ENCODE measurements around the gene THRA. TPM values are rescaled to one million over a fixed set of nuclear protein-coding genes. Genes with fewer than 3 reads are reported as not detected.
A peak's percentile ranks its signal among the peaks of the same experiment; 100 is the strongest.

THRA gene
- total RNA-seq, 4 donors from 2014 or later: 34.0 to 52.9 (median 44.8) TPM

GRCh38 chr17:40101367-40102210, 38.8 kb downstream of the THRA start:
- H3K9me3 ChIP-seq: no peaks in the 10 kb centered on the region
- 71 to 76% methylated on average over 16 of the region's 16 CpGs for WGBS, 2 donors
- H3K27ac ChIP-seq: peak overlapping the region; percentile 88 to 99 (median 99)
- TF ChIP-seq POLR2A (IDR thresholded peaks at IDR 0.05) (no peak), CTCF (IDR thresholded peaks at IDR 0.05) (no peak)
- peaks cover 41 to 75% of the 10 kb centered on the region in 2 donors for H3K4me1 ChIP-seq
- peak overlapping the region in 1 of 3 donors; percentile 67 for H3K4me3 ChIP-seq (replicated peaks in 1 of 3)
- DNase-seq: no peak
- no peaks in the 10 kb centered on the region for H3K27me3 ChIP-seq
- intact Hi-C loops (cut with DNase I): no loop called here
- peaks cover 4 to 5% of the 10 kb centered on the region in 2 donors for H3K36me3 ChIP-seq

GRCh38 chr17:40103071-40103661, 40.4 kb downstream of the THRA start:
- Histone ChIP-seq H3K27me3 (no peaks in the 10 kb centered on the region), H3K4me3 (replicated peaks in 1 of 3) (no peak overlapping the region), H3K27ac (peak overlapping the region; percentile 17 to 71 (median 49)), H3K4me1 (peaks cover 35 to 75% of the 10 kb centered on the region in 2 donors), H3K9me3 (no peaks in the 10 kb centered on the region), H3K36me3 (no peaks in the 10 kb centered on the region)
- 64 to 80% methylated on average over 3 of the region's 3 CpGs for WGBS, 2 donors
- DNase-seq: no peak
- intact Hi-C loops (cut with DNase I): no loop called here
- TF ChIP-seq CTCF (IDR thresholded peaks at IDR 0.05) (no peak), POLR2A (IDR thresholded peaks at IDR 0.05) (no peak)

- WGBS, 2 donors: 52 to 76% methylated on average over 2 of the region's 2 CpGs
- TF ChIP-seq CTCF (IDR thresholded peaks at IDR 0.05): no peak
- no peak for TF ChIP-seq POLR2A (IDR thresholded peaks at IDR 0.05)
- Histone ChIP-seq H3K36me3 (no peaks in the 10 kb centered on the region), H3K9me3 (no peaks in the 10 kb centered on the region), H3K4me3 (replicated peaks in 1 of 3) (no peak overlapping the region), H3K27ac (peak overlapping the region; percentile 17 to 71 (median 49)), H3K4me1 (peaks cover 35 to 75% of the 10 kb centered on the region in 2 donors), H3K27me3 (no peaks in the 10 kb centered on the region)
- intact Hi-C loops (cut with DNase I): no loop called here
- DNase-seq: no peak
These were observed 40.9 kb downstream of the THRA start for GRCh38 chr17:40103688-40104087.

GRCh38 chr17:40104594-40105486, 42.1 kb downstream of the THRA start:
- WGBS, 2 donors: 73 to 83% methylated on average over 3 of the region's 3 CpGs
- intact Hi-C loops (cut with DNase I): no loop called here
- Histone ChIP-seq H3K27ac (peak overlapping the region in 1 of 3 donors; percentile 71), H3K4me1 (peaks cover 37 to 84% of the 10 kb centered on the region in 2 donors), H3K4me3 (replicated peaks in 1 of 3) (no peak overlapping the region), H3K27me3 (no peaks in the 10 kb centered on the region), H3K36me3 (no peaks in the 10 kb centered on the region), H3K9me3 (no peaks in the 10 kb centered on the region)
- no peak for DNase-seq
- TF ChIP-seq CTCF (IDR thresholded peaks at IDR 0.05): no peak
- TF ChIP-seq POLR2A (IDR thresholded peaks at IDR 0.05): no peak

Data from thyroid gland (tissue), 4 donors.